Fibroblast of lung (primary cell): ENCODE results near the gene TIMP1. TPM values are rescaled to one million over a fixed set of nuclear protein-coding genes. Genes with fewer than 3 reads are reported as not detected.

Source experiments
- DNase-seq, 2 donors: peaks; one replicate each; pipeline versions ENCODE4 v3.0.0 to v3.0.0-alpha.2; 2010; ENCODE audit warnings: low read depth in 2 of 2
- H2AFZ ChIP-seq: 2 replicates; pipeline ENCODE4 v1.5.1; 2012; ENCODE audit warnings: low read length, control low read depth, inconsistent platforms
- H3K27ac ChIP-seq: 2 replicates; pipeline ENCODE4 v1.5.1; 2011; ENCODE audit warnings: low read length, control low read depth; ENCODE audit not compliant: insufficient read depth
- H3K27me3 ChIP-seq: 2 replicates; pipeline ENCODE4 v1.5.1; 2011; ENCODE audit warnings: mild to moderate bottlenecking, low read length; ENCODE audit not compliant: control insufficient read depth, insufficient read depth
- H3K36me3 ChIP-seq: 2 replicates; pipeline ENCODE4 v1.5.1; 2011; ENCODE audit warnings: low read length; ENCODE audit not compliant: control insufficient read depth, insufficient read depth
- H3K4me1 ChIP-seq: 2 replicates; pipeline ENCODE4 v1.5.1; 2011; ENCODE audit warnings: low read length; ENCODE audit not compliant: control insufficient read depth, insufficient read depth; ENCODE audit errors: extremely low read depth
- H3K4me2 ChIP-seq: 2 replicates; pipeline ENCODE4 v1.5.1; 2011; ENCODE audit warnings: low read length, control low read depth; ENCODE audit not compliant: insufficient read depth; ENCODE audit errors: extremely low read depth
- H3K4me3 ChIP-seq, 4 experiments: fragments of 200-600 bp in 1 of 4; sonication (generic) in 1 of 4; replicated peaks in 1 of 4; 2 replicates each; pipeline ENCODE4 v1.5.1; 2011 to 2016; ENCODE audit warnings: low read length in 4 of 4, low read depth in 3 of 4, mild to moderate bottlenecking in 3 of 4, control low read depth in 2 of 4, inconsistent platforms in 1 of 4, mixed read lengths in 1 of 4; ENCODE audit not compliant: insufficient read depth in 1 of 4; ENCODE audit errors: control extremely low read depth in 1 of 4
- H3K79me2 ChIP-seq: 2 replicates; pipeline ENCODE4 v1.5.1; 2012; ENCODE audit warnings: mild to moderate bottlenecking, low read length, inconsistent platforms; ENCODE audit not compliant: control insufficient read depth, insufficient read depth
- H3K9ac ChIP-seq: 2 replicates; pipeline ENCODE4 v1.5.1; 2011; ENCODE audit warnings: mild to moderate bottlenecking, low read length, control low read depth; ENCODE audit not compliant: insufficient read depth
- H3K9me3 ChIP-seq: 2 replicates; pipeline ENCODE4 v1.5.1; 2012; ENCODE audit warnings: low read depth, low read length; ENCODE audit not compliant: control insufficient read depth, insufficient read depth
- H4K20me1 ChIP-seq: 2 replicates; pipeline ENCODE4 v1.5.1; 2011; ENCODE audit warnings: low read length; ENCODE audit not compliant: control insufficient read depth, insufficient read depth; ENCODE audit errors: extremely low read depth
- CTCF ChIP-seq, 2 donors: IDR thresholded peaks in 1 of 2; conservative IDR thresholded peaks in 1 of 2; 1 replicate in 1 of 2; 2 replicates in 1 of 2; pipeline ENCODE4 v1.5.1; 2011 to 2012; ENCODE audit warnings: low read length in 2 of 2, control low read depth in 1 of 2, inconsistent platforms in 1 of 2, low read depth in 1 of 2, mild to moderate bottlenecking in 1 of 2
- EZH2 ChIP-seq: IDR thresholded peaks from 2 replicates; pipeline ENCODE4 v1.5.1; 2012; ENCODE audit warnings: low read length, control low read depth, mild to moderate bottlenecking; ENCODE audit errors: missing control alignments
- polyA plus RNA-seq, 2 donors: library from polyadenylated mRNA; depleted of rRNA in 1 of 2; stranded (reverse) in 1 of 2; unstranded in 1 of 2; fragments of >200 nt; gene quantifications; 2 replicates each; pipeline ENCODE4 v1.2.1, GENCODE V29; 2011 to 2012; ENCODE audit warnings: missing spikeins in 1 of 2
- total RNA-seq: library from RNA; depleted of rRNA; stranded (reverse); fragments of >200 nt; gene quantifications from 2 replicates; pipeline ENCODE4 v1.2.1, GENCODE V29; 2014

Gene TIMP1
- total and polyA plus RNA-seq, 2 donors (not counting 1 experiment from before 2014, with no cell fraction given) = 845 to 1,117 TPM

GRCh38 chrX:47571215-47571614 lies 11.0 kb upstream of the TIMP1 start:
- TF ChIP-seq CTCF (conservative IDR thresholded peaks at IDR 0.05 in 1 of 2, IDR thresholded peaks at IDR 0.05 in 1 of 2; ENCODE audit: low read depth in 1 of 2, low read length in 2 of 2) (no peak), EZH2 (no peak)
- H3K9me3 ChIP-seq = no peaks in the 10 kb centered on the region
- H3K27me3 ChIP-seq = no peaks in the 10 kb centered on the region
- no peak overlapping the region for H3K9ac ChIP-seq
- DNase-seq = no peak
- H3K4me3 ChIP-seq = no peak overlapping the region
- no peaks in the 10 kb centered on the region for H3K4me1 ChIP-seq
- no peaks in the 10 kb centered on the region for H4K20me1 ChIP-seq
- no peak overlapping the region for H3K27ac ChIP-seq
- H3K79me2 ChIP-seq = no peaks in the 10 kb centered on the region
- no peak overlapping the region for H2AFZ ChIP-seq
- peaks cover 1% of the 10 kb centered on the region for H3K36me3 ChIP-seq
- H3K4me2 ChIP-seq = no peak overlapping the region

GRCh38 chrX:47571896-47572295 lies 10.3 kb upstream of the TIMP1 start:
- DNase-seq = no peak
- Histone ChIP-seq H3K79me2 (no peaks in the 10 kb centered on the region), H4K20me1 (no peaks in the 10 kb centered on the region), H3K27ac (no peak overlapping the region), H3K9me3 (no peaks in the 10 kb centered on the region), H3K4me1 (no peaks in the 10 kb centered on the region), H3K9ac (no peak overlapping the region), H3K36me3 (no peaks in the 10 kb centered on the region), H3K27me3 (no peaks in the 10 kb centered on the region), H2AFZ (no peak overlapping the region), H3K4me2 (no peak overlapping the region), H3K4me3 (no peak overlapping the region)
- no peak for TF ChIP-seq CTCF (conservative IDR thresholded peaks at IDR 0.05 in 1 of 2, IDR thresholded peaks at IDR 0.05 in 1 of 2; ENCODE audit: low read depth in 1 of 2, low read length in 2 of 2)

GRCh38 chrX:47572773-47573340 lies 9.4 kb upstream of the TIMP1 start:
- Histone ChIP-seq H3K36me3 (no peaks in the 10 kb centered on the region), H2AFZ (no peak overlapping the region), H3K79me2 (no peaks in the 10 kb centered on the region), H3K4me1 (peaks cover 4% of the 10 kb centered on the region), H3K9ac (no peak overlapping the region), H3K27ac (peak overlapping the region; percentile 84), H4K20me1 (no peaks in the 10 kb centered on the region), H3K4me2 (no peak overlapping the region), H3K4me3 (no peak overlapping the region), H3K27me3 (no peaks in the 10 kb centered on the region), H3K9me3 (no peaks in the 10 kb centered on the region)
- TF ChIP-seq EZH2 (no peak), CTCF (conservative IDR thresholded peaks at IDR 0.05 in 1 of 2, IDR thresholded peaks at IDR 0.05 in 1 of 2; ENCODE audit: low read depth in 1 of 2, low read length in 2 of 2) (no peak)
- no peak for DNase-seq
